Karpas-422 (cell line): ENCODE results near the gene EPHA5. TPM values are rescaled to one million over a fixed set of nuclear protein-coding genes. Genes with fewer than 3 reads are reported as not detected.

Experiments
- DNase-seq: peaks from one replicate; pipeline ENCODE4 v3.0.0-alpha.2; 2015
- H2AFZ ChIP-seq: fragments of 200-600 bp; sonication (generic); 2 replicates; pipeline ENCODE4 v1.6.1; 2014; ENCODE audit warnings: antibody characterized with exemption, low read length, mixed read lengths
- H3K27ac ChIP-seq: fragments of 200-600 bp; sonication (generic); 2 replicates; pipeline ENCODE4 v1.5.1; 2014; ENCODE audit warnings: mild to moderate bottlenecking, low read length, moderate library complexity
- H3K27me3 ChIP-seq: fragments of 200-600 bp; sonication (generic); 2 replicates; pipeline ENCODE4 v1.6.1; 2014; ENCODE audit warnings: low read length, mixed read lengths
- H3K36me3 ChIP-seq: fragments of 200-600 bp; sonication (generic); 2 replicates; pipeline ENCODE4 v1.6.1; 2014; ENCODE audit warnings: low read length, mixed read lengths; ENCODE audit not compliant: insufficient read depth
- H3K4me1 ChIP-seq: fragments of 200-600 bp; sonication (generic); 2 replicates; pipeline ENCODE4 v1.6.1; 2014; ENCODE audit warnings: mild to moderate bottlenecking, low read length, mixed read lengths
- H3K4me2 ChIP-seq: fragments of 200-600 bp; sonication (generic); 2 replicates; pipeline ENCODE4 v1.6.1; 2014; ENCODE audit warnings: low read length, low read depth, mild to moderate bottlenecking; ENCODE audit not compliant: poor library complexity, severe bottlenecking
- H3K4me3 ChIP-seq: fragments of 200-600 bp; sonication (generic); 2 replicates; pipeline ENCODE4 v1.5.1; 2014; ENCODE audit warnings: mild to moderate bottlenecking, antibody characterized with exemption, low read length, mixed read lengths
- H3K79me2 ChIP-seq: fragments of 200-600 bp; sonication (generic); 2 replicates; pipeline ENCODE4 v1.6.1; 2014; ENCODE audit warnings: mild to moderate bottlenecking, low read length, mixed read lengths
- H3K9ac ChIP-seq: fragments of 200-600 bp; sonication (generic); 2 replicates; pipeline ENCODE4 v1.6.0; 2014; ENCODE audit warnings: low read length
- H3K9me2 ChIP-seq: fragments of 200-600 bp; sonication (generic), shearing (Covaris generic); replicated peaks from 2 replicates; pipeline ENCODE4 v1.6.0; 2014; ENCODE audit warnings: mild to moderate bottlenecking, low read length, moderate library complexity; ENCODE audit not compliant: insufficient read depth
- H3K9me3 ChIP-seq: fragments of 300-700, 200-600 bp; sonication (generic); 2 replicates; pipeline ENCODE4 v1.6.1; 2014; ENCODE audit warnings: low read length, mixed read lengths
- H4K20me1 ChIP-seq: fragments of 200-600 bp; sonication (generic); 2 replicates; pipeline ENCODE4 v1.6.1; 2014; ENCODE audit warnings: mild to moderate bottlenecking, antibody characterized with exemption, low read length, low read depth; ENCODE audit not compliant: insufficient read depth
- total RNA-seq: library from RNA; depleted of rRNA; stranded (reverse); fragments of >200 nt; shearing (Covaris generic); gene quantifications from 2 replicates; pipeline ENCODE4 v1.2.3, GENCODE V29; 2014; ENCODE audit warnings: low replicate concordance

Gene EPHA5
- total RNA-seq, 1 experiment from 2014 or later = not detected

DNA sequence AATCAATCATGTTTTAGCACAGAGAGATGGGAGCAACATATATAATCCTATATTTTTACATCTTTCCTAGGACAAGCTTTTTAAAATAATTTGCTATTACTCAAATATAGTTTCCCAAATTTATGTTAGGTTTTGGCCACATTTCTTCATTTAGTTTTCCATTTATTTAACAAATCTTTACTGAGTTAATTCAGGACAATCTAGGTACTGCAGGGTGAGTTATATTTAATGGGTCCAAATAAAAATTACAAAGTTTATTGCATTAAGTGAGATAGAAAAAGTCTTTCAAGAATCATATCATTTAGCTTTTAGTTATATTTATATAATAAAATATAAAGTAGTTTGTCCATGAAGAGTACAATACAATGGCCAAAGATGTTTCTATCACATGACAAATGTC lies 269.2 kb downstream of the EPHA5 start:
- no peak overlapping the region for H3K4me3 ChIP-seq
- DNase-seq = no peak

GRCh38 chr4:65399084-65399483 lies 271.2 kb downstream of the EPHA5 start:
- H3K36me3 ChIP-seq = no peaks in the 10 kb centered on the region
- no peaks in the 10 kb centered on the region for H4K20me1 ChIP-seq
- no peaks in the 10 kb centered on the region for H3K4me1 ChIP-seq
- no peak overlapping the region for H3K4me2 ChIP-seq
- H3K9me2 ChIP-seq = no peaks in the 10 kb centered on the region
- H3K27ac ChIP-seq = no peak overlapping the region
- H2AFZ ChIP-seq = no peak overlapping the region
- no peaks in the 10 kb centered on the region for H3K27me3 ChIP-seq
- no peak for DNase-seq
- H3K79me2 ChIP-seq = no peaks in the 10 kb centered on the region
- H3K9me3 ChIP-seq = peaks cover 45% of the 10 kb centered on the region
- no peak overlapping the region for H3K4me3 ChIP-seq
- no peak overlapping the region for H3K9ac ChIP-seq

More for the DNA sequence above, 269.2 kb downstream of the EPHA5 start:
- H3K9ac ChIP-seq = no peak overlapping the region
- no peak overlapping the region for H2AFZ ChIP-seq
- H4K20me1 ChIP-seq = no peaks in the 10 kb centered on the region
- no peaks in the 10 kb centered on the region for H3K27me3 ChIP-seq
- H3K36me3 ChIP-seq = no peaks in the 10 kb centered on the region
- H3K4me1 ChIP-seq = no peaks in the 10 kb centered on the region
- no peaks in the 10 kb centered on the region for H3K9me2 ChIP-seq
- H3K4me2 ChIP-seq = no peak overlapping the region
- H3K27ac ChIP-seq = no peak overlapping the region
- peaks cover 38% of the 10 kb centered on the region for H3K9me3 ChIP-seq
- no peaks in the 10 kb centered on the region for H3K79me2 ChIP-seq

GRCh38 chr4:65393078-65393477 lies 277.2 kb downstream of the EPHA5 start:
- Histone ChIP-seq H3K79me2 (no peaks in the 10 kb centered on the region), H3K27me3 (no peaks in the 10 kb centered on the region), H3K4me2 (no peak overlapping the region), H3K36me3 (no peaks in the 10 kb centered on the region), H3K9ac (no peak overlapping the region), H2AFZ (0 out of 2 replicates have a peak overlapping the region, but pooled peaks have one; percentile 28), H3K27ac (no peak overlapping the region), H3K9me3 (peaks cover 43% of the 10 kb centered on the region), H4K20me1 (no peaks in the 10 kb centered on the region), H3K9me2 (no peaks in the 10 kb centered on the region), H3K4me3 (no peak overlapping the region), H3K4me1 (no peaks in the 10 kb centered on the region)
- DNase-seq = no peak

DNA sequence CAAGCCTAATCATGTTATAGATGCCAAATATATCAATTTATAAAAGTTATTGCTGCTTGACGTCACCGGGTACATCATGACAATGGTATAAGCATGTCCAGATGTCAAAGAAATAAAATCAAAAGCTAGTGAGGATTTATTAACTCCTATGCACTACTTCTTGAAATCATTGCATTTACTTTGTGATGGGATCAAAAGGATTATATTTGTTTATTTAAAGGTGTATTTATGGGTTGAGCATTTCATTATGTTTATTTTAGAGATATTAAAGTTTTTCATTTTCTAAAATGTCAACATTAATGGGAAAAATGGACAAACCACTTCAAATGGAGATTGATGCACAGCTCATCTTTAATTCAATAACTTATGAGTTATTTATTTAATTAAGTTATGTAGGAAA lies 277.8 kb downstream of the EPHA5 start:
- Histone ChIP-seq H3K79me2 (no peaks in the 10 kb centered on the region), H3K4me1 (no peaks in the 10 kb centered on the region), H2AFZ (no peak overlapping the region), H3K27me3 (no peaks in the 10 kb centered on the region), H3K9me3 (peaks cover 40% of the 10 kb centered on the region), H3K9me2 (no peaks in the 10 kb centered on the region), H3K9ac (no peak overlapping the region), H3K4me2 (no peak overlapping the region), H4K20me1 (no peaks in the 10 kb centered on the region), H3K36me3 (no peaks in the 10 kb centered on the region), H3K27ac (no peak overlapping the region), H3K4me3 (no peak overlapping the region)
- DNase-seq = no peak

- Histone ChIP-seq H3K4me1 (no peaks in the 10 kb centered on the region), H4K20me1 (no peaks in the 10 kb centered on the region), H3K9me3 (peaks cover 43% of the 10 kb centered on the region), H3K9me2 (no peaks in the 10 kb centered on the region), H3K79me2 (no peaks in the 10 kb centered on the region), H2AFZ (no peak overlapping the region), H3K36me3 (no peaks in the 10 kb centered on the region), H3K4me3 (no peak overlapping the region), H3K27ac (no peak overlapping the region), H3K27me3 (no peaks in the 10 kb centered on the region), H3K4me2 (no peak overlapping the region), H3K9ac (no peak overlapping the region)
- DNase-seq = no peak
Observed at GRCh38 chr4:65391814-65392213, 278.5 kb downstream of the EPHA5 start.

GRCh38 chr4:65391382-65391781 lies 278.9 kb downstream of the EPHA5 start:
- Histone ChIP-seq H3K4me1 (no peaks in the 10 kb centered on the region), H3K9me3 (peaks cover 39% of the 10 kb centered on the region)
- no peak for DNase-seq

GRCh38 chr4:65386927-65387326 lies 283.4 kb downstream of the EPHA5 start:
- no peak overlapping the region for H3K27ac ChIP-seq
- DNase-seq = no peak
- H3K79me2 ChIP-seq = no peaks in the 10 kb centered on the region
- H3K27me3 ChIP-seq = no peaks in the 10 kb centered on the region
- H2AFZ ChIP-seq = no peak overlapping the region
- no peak overlapping the region for H3K4me3 ChIP-seq
- no peak overlapping the region for H3K4me2 ChIP-seq
- no peaks in the 10 kb centered on the region for H3K9me2 ChIP-seq
- no peak overlapping the region for H3K9ac ChIP-seq
- H3K36me3 ChIP-seq = no peaks in the 10 kb centered on the region; the same call in 1 of the 2 replicates
- peaks cover 29% of the 10 kb centered on the region for H3K9me3 ChIP-seq
- H4K20me1 ChIP-seq = no peaks in the 10 kb centered on the region
- H3K4me1 ChIP-seq = no peaks in the 10 kb centered on the region

More at GRCh38 chr4:65391382-65391781, 278.9 kb downstream of the EPHA5 start:
- Histone ChIP-seq H3K79me2 (no peaks in the 10 kb centered on the region), H3K4me3 (no peak overlapping the region), H3K36me3 (no peaks in the 10 kb centered on the region), H3K9me2 (no peaks in the 10 kb centered on the region), H3K4me2 (no peak overlapping the region), H3K9ac (no peak overlapping the region), H4K20me1 (no peaks in the 10 kb centered on the region), H3K27ac (no peak overlapping the region), H3K27me3 (no peaks in the 10 kb centered on the region), H2AFZ (no peak overlapping the region)

DNA sequence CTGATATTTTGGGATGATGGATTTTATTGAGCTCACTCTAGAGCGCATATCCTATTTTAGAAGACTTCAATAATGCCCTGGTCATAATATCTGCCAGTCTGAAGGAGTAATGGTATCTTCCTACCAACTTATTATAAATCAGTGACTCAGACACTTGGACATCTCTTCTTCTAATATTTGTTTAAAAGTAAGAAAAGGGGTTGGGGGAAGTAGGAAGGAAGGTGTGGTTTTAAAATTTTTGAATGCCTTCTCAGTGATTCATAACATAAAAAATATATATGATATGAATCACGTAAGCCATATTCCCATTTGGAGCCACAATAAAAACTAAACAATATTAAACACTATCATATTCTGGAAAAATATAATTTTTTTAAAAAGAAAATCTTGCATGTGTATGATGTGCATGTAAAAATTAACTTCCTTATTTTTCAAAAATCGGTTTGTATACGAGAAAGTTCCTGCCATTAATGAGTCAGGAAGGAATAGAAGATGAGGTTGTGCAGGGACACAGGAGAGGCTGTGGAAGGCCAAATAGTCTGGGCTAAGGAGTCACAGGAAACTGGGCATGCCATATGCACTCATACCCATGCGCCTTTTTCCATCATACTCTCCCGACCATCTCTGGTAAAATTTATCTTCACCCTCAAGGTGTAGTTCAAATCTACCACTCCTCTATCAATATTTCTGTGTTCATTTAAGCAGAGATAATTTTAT lies 286.5 kb downstream of the EPHA5 start:
- Histone ChIP-seq H4K20me1 (no peaks in the 10 kb centered on the region), H3K4me2 (no peak overlapping the region), H3K27me3 (no peaks in the 10 kb centered on the region), H2AFZ (peak overlapping the region; percentile 50; the same call in 1 of the 2 replicates), H3K9me3 (peaks cover 31% of the 10 kb centered on the region), H3K36me3 (no peaks in the 10 kb centered on the region; the same call in 1 of the 2 replicates), H3K79me2 (no peaks in the 10 kb centered on the region), H3K4me3 (no peak overlapping the region), H3K27ac (no peak overlapping the region), H3K4me1 (no peaks in the 10 kb centered on the region), H3K9me2 (no peaks in the 10 kb centered on the region), H3K9ac (no peak overlapping the region)
- no peak for DNase-seq
